Adrenal gland (tissue), 5 donors: ENCODE measurements around the gene CFAP69.

ENCODE experiments used
- POLR2A ChIP-seq, 2 donors: fragments of 450-650 bp; IDR thresholded peaks; one replicate each; pipeline ENCODE4 v1.6.1; 2017; ENCODE audit warnings: antibody characterized with exemption in 2 of 2, mild to moderate bottlenecking in 2 of 2, moderate library complexity in 1 of 2
- TF ChIP-seq, protein P1 (sequence below), 6 experiments: fragments of 450-650 bp in 4 of 6; fragments of 200-600 bp in 2 of 6; sonication (generic) in 1 of 6; IDR thresholded peaks; 1 replicate in 5 of 6; 2 replicates in 1 of 6; pipeline versions ENCODE4 v1.5.1 to v1.8.0; 2016 to 2021; ENCODE audit warnings: antibody characterized with exemption in 6 of 6, mild to moderate bottlenecking in 2 of 6, moderate library complexity in 1 of 6
- donor health status: DM: no; HTN: no; CAD: no.

- TF ChIP-seq POLR2A (IDR thresholded peaks at IDR 0.05) = no peak
- TF ChIP-seq, protein P1, sequence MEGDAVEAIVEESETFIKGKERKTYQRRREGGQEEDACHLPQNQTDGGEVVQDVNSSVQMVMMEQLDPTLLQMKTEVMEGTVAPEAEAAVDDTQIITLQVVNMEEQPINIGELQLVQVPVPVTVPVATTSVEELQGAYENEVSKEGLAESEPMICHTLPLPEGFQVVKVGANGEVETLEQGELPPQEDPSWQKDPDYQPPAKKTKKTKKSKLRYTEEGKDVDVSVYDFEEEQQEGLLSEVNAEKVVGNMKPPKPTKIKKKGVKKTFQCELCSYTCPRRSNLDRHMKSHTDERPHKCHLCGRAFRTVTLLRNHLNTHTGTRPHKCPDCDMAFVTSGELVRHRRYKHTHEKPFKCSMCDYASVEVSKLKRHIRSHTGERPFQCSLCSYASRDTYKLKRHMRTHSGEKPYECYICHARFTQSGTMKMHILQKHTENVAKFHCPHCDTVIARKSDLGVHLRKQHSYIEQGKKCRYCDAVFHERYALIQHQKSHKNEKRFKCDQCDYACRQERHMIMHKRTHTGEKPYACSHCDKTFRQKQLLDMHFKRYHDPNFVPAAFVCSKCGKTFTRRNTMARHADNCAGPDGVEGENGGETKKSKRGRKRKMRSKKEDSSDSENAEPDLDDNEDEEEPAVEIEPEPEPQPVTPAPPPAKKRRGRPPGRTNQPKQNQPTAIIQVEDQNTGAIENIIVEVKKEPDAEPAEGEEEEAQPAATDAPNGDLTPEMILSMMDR (IDR thresholded peaks at IDR 0.05) = no peak
These were observed 21.8 kb downstream of the CFAP69 start for GRCh38 chr7:90266808-90267207.
